ENCODE data around the gene NPY4R2. TPM values are rescaled to one million over a fixed set of nuclear protein-coding genes. Genes with fewer than 3 reads are reported as not detected.
A peak's percentile ranks its signal among the peaks of the same experiment; 100 is the strongest.
"Not testable (repeated sequence)": the region's sequence is repeated elsewhere in the genome, so short reads cannot be mapped to it uniquely, and the experiment has no call there.

Gene NPY4R2, protein sequence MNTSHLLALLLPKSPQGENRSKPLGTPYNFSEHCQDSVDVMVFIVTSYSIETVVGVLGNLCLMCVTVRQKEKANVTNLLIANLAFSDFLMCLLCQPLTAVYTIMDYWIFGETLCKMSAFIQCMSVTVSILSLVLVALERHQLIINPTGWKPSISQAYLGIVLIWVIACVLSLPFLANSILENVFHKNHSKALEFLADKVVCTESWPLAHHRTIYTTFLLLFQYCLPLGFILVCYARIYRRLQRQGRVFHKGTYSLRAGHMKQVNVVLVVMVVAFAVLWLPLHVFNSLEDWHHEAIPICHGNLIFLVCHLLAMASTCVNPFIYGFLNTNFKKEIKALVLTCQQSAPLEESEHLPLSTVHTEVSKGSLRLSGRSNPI
- total RNA-seq (2021) (not detected in 3 replicates), Bru-seq, nascent RNA (not detected)
- long read RNA-seq, experiment 1, result 0 reads
- long read RNA-seq, experiment 2, result 0 reads
- long read RNA-seq, experiment 3, result 0 reads

- POLR2A ChIA-PET; CTCF ChIA-PET; DNase-seq (ENCODE audit: low spot score); H3K36me3 Mint-ChIP-seq; H3K27ac Mint-ChIP-seq; H3K4me3 Mint-ChIP-seq; H3K9me3 Mint-ChIP-seq; H3K4me1 Mint-ChIP-seq; H3K27me3 Mint-ChIP-seq (ENCODE audit: low read depth); ATAC-seq: not testable (repeated sequence)
These were observed at the start of gene NPY4R2 for GRCh38 chr10:47918475-47918874. NPY4R2 (plus strand) TSS chr10:47918662; CDS start chr10:47921988, 3,326 bp downstream.

GRCh38 chr10:47870887-47871286, 47.6 kb upstream of the NPY4R2 start:
- H3K9me3 Mint-ChIP-seq; H3K36me3 Mint-ChIP-seq; DNase-seq (ENCODE audit: low spot score); H3K4me3 Mint-ChIP-seq; H3K27ac Mint-ChIP-seq; H3K27me3 Mint-ChIP-seq (ENCODE audit: low read depth); POLR2A ChIA-PET; H3K4me1 Mint-ChIP-seq; CTCF ChIA-PET; ATAC-seq: not testable (repeated sequence)

DNA sequence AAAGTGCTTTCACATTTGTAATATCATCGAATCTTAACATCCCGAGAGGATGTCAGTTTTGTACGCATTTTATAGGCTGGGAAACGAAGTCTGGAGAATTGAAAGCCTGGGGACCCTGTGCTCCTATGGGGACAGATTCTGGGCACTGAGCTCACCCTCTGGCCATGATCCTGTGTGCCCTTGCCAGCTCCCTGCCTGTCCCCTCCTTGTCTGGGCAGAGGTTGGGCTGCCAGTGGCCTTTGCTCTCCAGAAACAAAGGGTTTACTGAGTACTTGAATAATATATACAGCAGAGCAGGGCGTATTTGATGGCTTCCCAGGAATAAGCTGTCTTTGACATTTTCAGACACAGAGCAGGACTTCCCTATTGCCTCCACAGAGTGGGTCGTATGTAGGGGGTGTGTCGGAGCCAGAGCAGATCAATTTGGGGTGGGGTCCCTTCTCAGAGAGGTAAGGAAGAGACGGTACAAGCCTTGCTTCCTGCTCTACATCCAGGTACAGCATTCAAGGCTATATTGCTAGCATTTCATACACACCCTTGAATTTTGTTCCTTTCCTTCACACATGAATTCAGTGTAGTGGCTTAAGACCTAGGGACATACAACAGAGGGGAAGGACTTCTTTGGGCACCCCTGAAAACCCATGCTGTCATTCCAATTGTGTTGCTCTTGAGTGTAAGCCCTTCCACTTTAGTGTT, 46.8 kb upstream of the NPY4R2 start:
- ATAC-seq, CTCF ChIA-PET: not testable (repeated sequence)

DNA sequence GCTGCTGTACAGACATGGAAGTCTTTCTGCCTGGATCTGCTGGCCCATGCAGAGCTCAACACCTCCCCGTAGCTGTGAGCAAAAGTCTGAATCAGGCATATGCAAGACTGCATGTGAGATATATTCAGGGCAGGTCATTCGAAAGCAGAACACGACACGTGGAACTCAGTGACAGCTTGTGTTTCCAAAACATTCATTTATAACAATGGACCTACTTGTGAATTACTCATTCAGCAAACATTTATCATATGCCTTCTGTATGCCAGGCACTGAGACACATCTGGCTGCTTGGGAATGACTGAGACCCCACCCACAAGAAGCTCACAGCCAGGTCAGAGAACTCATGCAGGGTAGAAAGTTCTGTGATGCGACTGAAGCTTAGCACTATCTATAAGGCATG, 46.2 kb upstream of the NPY4R2 start:
- ATAC-seq; DNase-seq (ENCODE audit: low spot score); POLR2A ChIA-PET; H3K27me3 Mint-ChIP-seq (ENCODE audit: low read depth); H3K9me3 Mint-ChIP-seq; CTCF ChIA-PET; H3K4me1 Mint-ChIP-seq; H3K27ac Mint-ChIP-seq; H3K4me3 Mint-ChIP-seq; H3K36me3 Mint-ChIP-seq: not testable (repeated sequence)

More for the DNA sequence above, 46.8 kb upstream of the NPY4R2 start:
- H3K27me3 Mint-ChIP-seq (ENCODE audit: low read depth); DNase-seq (ENCODE audit: low spot score); H3K36me3 Mint-ChIP-seq; POLR2A ChIA-PET; H3K27ac Mint-ChIP-seq; H3K4me1 Mint-ChIP-seq; H3K4me3 Mint-ChIP-seq; H3K9me3 Mint-ChIP-seq: not testable (repeated sequence)

DNA sequence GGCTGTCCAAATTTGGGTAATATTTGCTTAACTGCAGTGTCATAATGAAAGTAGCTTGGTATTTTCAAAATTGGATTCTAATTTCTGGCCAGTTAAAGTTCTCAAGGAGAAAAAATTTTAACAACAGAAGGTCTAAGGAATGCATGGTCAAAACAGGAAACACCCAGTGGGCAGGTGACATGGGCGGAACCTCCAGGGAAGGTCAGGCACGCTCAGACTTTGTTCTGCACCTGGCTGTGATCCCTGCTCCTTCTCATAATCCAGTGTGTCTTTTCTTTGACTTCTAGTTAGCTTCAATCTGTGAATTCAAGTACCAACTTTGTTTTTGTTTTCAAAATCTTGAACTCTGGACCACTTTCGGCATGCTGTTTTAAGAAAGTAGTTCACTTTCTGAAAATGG, 34.2 kb upstream of the NPY4R2 start:
- H3K27me3 Mint-ChIP-seq (ENCODE audit: low read depth); H3K27ac Mint-ChIP-seq; DNase-seq (ENCODE audit: low spot score); H3K36me3 Mint-ChIP-seq; H3K9me3 Mint-ChIP-seq; POLR2A ChIA-PET; H3K4me1 Mint-ChIP-seq; CTCF ChIA-PET; H3K4me3 Mint-ChIP-seq: not testable (repeated sequence)
- peak; percentile 23; the same call in 1 of the 2 replicates for ATAC-seq

GRCh38 chr10:47884934-47885333, 33.5 kb upstream of the NPY4R2 start:
- ATAC-seq; H3K4me3 Mint-ChIP-seq; H3K4me1 Mint-ChIP-seq; POLR2A ChIA-PET; H3K36me3 Mint-ChIP-seq; H3K9me3 Mint-ChIP-seq; H3K27ac Mint-ChIP-seq; H3K27me3 Mint-ChIP-seq (ENCODE audit: low read depth); DNase-seq (ENCODE audit: low spot score); CTCF ChIA-PET: not testable (repeated sequence)

- H3K4me1 Mint-ChIP-seq; H3K4me3 Mint-ChIP-seq; ATAC-seq; CTCF ChIA-PET; H3K36me3 Mint-ChIP-seq; DNase-seq (ENCODE audit: low spot score); H3K9me3 Mint-ChIP-seq; H3K27me3 Mint-ChIP-seq (ENCODE audit: low read depth); POLR2A ChIA-PET; H3K27ac Mint-ChIP-seq: not testable (repeated sequence)
These were observed 32.1 kb upstream of the NPY4R2 start for GRCh38 chr10:47886356-47886755.

- H3K27ac Mint-ChIP-seq; H3K36me3 Mint-ChIP-seq; POLR2A ChIA-PET; CTCF ChIA-PET; ATAC-seq; H3K9me3 Mint-ChIP-seq; H3K4me1 Mint-ChIP-seq; H3K4me3 Mint-ChIP-seq; H3K27me3 Mint-ChIP-seq (ENCODE audit: low read depth); DNase-seq (ENCODE audit: low spot score): not testable (repeated sequence)
These were observed 31.6 kb upstream of the NPY4R2 start for GRCh38 chr10:47886827-47887226.

DNA sequence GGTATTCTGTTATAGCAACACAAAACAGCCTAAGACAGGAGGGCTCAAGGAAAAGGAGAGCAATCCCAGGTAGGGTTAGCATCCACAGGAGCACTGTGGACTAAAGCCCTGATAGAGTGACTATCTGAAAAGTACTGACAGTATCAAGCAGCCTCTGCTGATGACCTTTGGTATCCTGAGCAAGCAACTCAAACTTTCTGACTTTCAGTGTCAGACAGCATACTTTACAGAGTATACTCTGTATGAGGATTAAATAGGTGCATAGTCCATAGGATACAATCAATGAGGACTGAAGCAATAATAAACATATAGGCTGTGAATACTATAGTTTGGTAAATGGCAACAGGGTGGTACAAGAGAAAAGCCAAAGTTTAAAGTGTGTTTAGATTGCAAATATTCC, 27.7 kb upstream of the NPY4R2 start:
- POLR2A ChIA-PET; H3K27me3 Mint-ChIP-seq (ENCODE audit: low read depth); ATAC-seq; CTCF ChIA-PET; H3K36me3 Mint-ChIP-seq; H3K4me1 Mint-ChIP-seq; H3K9me3 Mint-ChIP-seq; H3K27ac Mint-ChIP-seq; H3K4me3 Mint-ChIP-seq; DNase-seq (ENCODE audit: low spot score): not testable (repeated sequence)

- H3K9me3 Mint-ChIP-seq, POLR2A ChIA-PET: not testable (repeated sequence)
- ATAC-seq, result peak; percentile 73
These were observed 25.8 kb upstream of the NPY4R2 start for GRCh38 chr10:47892494-47893261.

GRCh38 chr10:47894571-47894970, 23.9 kb upstream of the NPY4R2 start:
- DNase-seq (ENCODE audit: low spot score); ATAC-seq; H3K27me3 Mint-ChIP-seq (ENCODE audit: low read depth); H3K4me1 Mint-ChIP-seq; POLR2A ChIA-PET; CTCF ChIA-PET; H3K27ac Mint-ChIP-seq; H3K9me3 Mint-ChIP-seq; H3K4me3 Mint-ChIP-seq; H3K36me3 Mint-ChIP-seq: not testable (repeated sequence)

More at GRCh38 chr10:47892494-47893261, 25.8 kb upstream of the NPY4R2 start:
- H3K4me3 Mint-ChIP-seq; H3K4me1 Mint-ChIP-seq; CTCF ChIA-PET; DNase-seq (ENCODE audit: low spot score); H3K36me3 Mint-ChIP-seq; H3K27me3 Mint-ChIP-seq (ENCODE audit: low read depth); H3K27ac Mint-ChIP-seq: not testable (repeated sequence)

DNA sequence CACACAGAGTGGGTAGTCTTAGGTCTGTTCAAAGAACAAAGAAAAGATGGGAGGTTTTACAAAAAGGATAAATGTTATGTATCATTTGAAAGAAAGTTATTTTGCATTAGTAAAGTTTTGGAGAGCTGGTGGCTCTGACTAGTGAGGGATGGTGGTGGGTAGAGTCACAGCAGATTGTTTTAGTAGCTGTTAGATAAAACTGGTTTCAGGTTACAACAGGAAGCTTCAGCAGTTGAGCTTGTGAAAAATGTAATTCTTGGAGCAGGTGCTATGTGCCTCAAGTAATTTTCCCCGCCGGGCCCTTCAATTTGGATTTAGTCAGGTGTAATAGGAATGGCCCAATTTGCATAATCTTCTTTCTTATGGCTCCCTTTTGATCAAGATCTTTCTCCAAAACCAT, 20.6 kb upstream of the NPY4R2 start:
- H3K27me3 Mint-ChIP-seq (ENCODE audit: low read depth); ATAC-seq; H3K36me3 Mint-ChIP-seq; DNase-seq (ENCODE audit: low spot score); H3K27ac Mint-ChIP-seq; POLR2A ChIA-PET; H3K4me1 Mint-ChIP-seq; H3K4me3 Mint-ChIP-seq; CTCF ChIA-PET; H3K9me3 Mint-ChIP-seq: not testable (repeated sequence)

Measured in WTC11 (cell line).